GM21737 (cell line): ENCODE measurements around the gene ZNF226.
"Not testable (repeated sequence)": the region's sequence is repeated elsewhere in the genome, so short reads cannot be mapped to it uniquely, and the experiment has no call there.

Experiments used
- ATAC-seq: cut with Tn5 transposase; IDR thresholded peaks from one replicate; pipeline ENCODE4 v1.9.1; 2021; ENCODE audit warnings: mild to moderate bottlenecking, moderate library complexity; ENCODE audit not compliant: unreplicated experiment

Gene ZNF226

GRCh38 chr19:44164673-44165512 is at the start of gene ZNF226:
ZNF226 (plus strand) TSS chr19:44165100; CDS start chr19:44170081, 4,981 bp downstream.
- peak; percentile 81 for ATAC-seq

- ATAC-seq = not testable (repeated sequence)
These were observed 43.7 kb upstream of the ZNF226 start for GRCh38 chr19:44121162-44121561.

DNA sequence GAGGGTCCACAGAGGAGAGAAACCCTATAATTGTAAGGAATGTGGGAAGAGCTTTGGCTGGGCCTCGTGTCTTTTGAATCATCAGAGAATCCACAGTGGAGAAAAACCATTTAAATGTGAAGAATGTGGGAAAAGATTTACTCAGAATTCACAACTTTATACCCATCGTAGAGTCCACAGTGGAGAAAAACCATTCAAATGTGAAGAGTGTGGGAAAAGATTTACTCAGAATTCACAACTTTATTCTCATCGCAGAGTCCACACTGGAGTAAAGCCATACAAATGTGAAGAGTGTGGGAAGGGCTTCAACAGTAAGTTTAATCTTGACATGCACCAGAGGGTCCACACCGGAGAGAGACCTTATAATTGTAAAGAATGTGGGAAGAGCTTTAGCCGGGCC is 32.9 kb upstream of the ZNF226 start:
- no peak for ATAC-seq

DNA sequence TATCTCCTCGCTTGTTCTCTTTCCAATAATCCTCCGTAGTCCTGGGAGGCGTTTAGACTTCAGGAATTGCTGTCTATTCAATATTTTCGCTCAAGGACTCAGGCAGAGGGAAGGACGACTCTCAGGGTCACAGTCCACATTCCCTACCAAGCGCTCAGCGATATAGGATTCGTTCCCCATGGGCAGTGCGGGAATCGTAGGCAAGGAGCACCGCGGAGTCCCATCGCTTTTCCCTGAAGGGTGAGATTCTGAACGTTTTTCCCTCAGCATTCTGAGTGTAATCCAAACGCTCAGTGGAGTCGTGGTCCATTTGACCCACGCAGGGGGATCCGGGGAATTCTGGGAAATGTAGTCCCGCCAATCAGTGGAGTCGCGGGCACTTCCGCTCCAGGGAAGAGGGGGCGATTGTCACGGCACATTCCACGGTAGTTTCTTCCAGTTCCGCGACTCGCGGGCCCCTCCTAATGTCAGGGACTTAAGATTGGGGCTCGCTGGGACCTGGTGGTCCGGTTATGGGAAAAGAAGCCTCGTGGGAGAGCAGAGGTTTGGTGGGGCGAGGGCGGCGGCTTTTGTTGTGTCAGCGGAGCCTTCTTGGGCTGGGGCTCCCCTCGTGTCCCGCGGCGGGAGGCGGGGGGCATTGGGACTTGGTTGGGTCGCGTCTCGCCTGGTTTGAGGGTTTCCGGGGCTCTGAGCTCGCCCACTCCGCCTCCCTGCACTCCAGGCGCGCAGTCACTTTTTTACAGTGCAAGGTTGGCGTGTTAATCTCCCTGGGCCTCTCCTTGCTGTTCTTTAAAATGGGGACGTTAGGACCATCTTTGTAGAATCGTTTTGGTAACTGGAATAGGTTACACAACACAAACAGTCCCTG is 23.5 kb upstream of the ZNF226 start, which contains the start of gene ZNF234:
TSS of gene ZNF234 (plus strand) at position 364 of the 868 bp plus-strand sequence. CDS start 3,079 bp downstream, outside the sequence.
- ATAC-seq = peak; percentile 81

- ATAC-seq = no peak
These were observed 22.9 kb upstream of the ZNF226 start for GRCh38 chr19:44142059-44142433.

GRCh38 chr19:44149776-44150175 is 15.1 kb upstream of the ZNF226 start:
- ATAC-seq = no peak

- no peak for ATAC-seq
These were observed 13.4 kb upstream of the ZNF226 start for GRCh38 chr19:44151491-44151890.

GRCh38 chr19:44156475-44156874 is 8.4 kb upstream of the ZNF226 start:
- no peak for ATAC-seq

GRCh38 chr19:44163789-44164188 is 1.1 kb upstream of the ZNF226 start:
- no peak for ATAC-seq

GRCh38 chr19:44164327-44164672 is 600 bp upstream of the ZNF226 start:
- no peak for ATAC-seq

- ATAC-seq = not testable (repeated sequence)
These were observed 5.8 kb downstream of the ZNF226 start for GRCh38 chr19:44170660-44171059.

- ATAC-seq = no peak
These were observed 11.7 kb downstream of the ZNF226 start for GRCh38 chr19:44176590-44176989.

GRCh38 chr19:44180968-44181367 is 16.1 kb downstream of the ZNF226 start:
- ATAC-seq = no peak

GRCh38 chr19:44182145-44182544 is 17.2 kb downstream of the ZNF226 start:
- no peak for ATAC-seq

GRCh38 chr19:44190020-44190419 is 25.1 kb downstream of the ZNF226 start:
- no peak for ATAC-seq

- ATAC-seq = no peak
These were observed 27.2 kb downstream of the ZNF226 start for GRCh38 chr19:44192127-44192526.

DNA sequence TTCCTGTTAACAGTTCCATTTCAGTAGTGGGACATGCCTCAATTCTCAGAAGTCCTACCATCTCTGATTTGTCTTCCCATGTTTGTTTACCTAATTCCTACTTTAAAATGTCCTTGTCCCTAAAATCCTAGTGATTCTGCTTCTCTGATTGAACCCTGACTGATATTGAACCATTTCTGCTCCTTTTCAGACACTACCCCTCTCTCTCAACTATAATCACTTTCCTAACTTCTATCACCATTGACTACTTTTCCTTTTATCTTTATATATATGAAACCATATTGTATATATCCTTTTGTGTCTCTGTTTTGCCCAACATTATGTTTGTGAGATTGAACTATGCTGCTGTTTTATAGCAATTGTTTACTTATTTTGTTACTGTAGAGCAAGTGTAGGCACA is 31.9 kb downstream of the ZNF226 start:
- ATAC-seq = no peak

- ATAC-seq = no peak
These were observed 37.6 kb downstream of the ZNF226 start for GRCh38 chr19:44202470-44202869.

DNA sequence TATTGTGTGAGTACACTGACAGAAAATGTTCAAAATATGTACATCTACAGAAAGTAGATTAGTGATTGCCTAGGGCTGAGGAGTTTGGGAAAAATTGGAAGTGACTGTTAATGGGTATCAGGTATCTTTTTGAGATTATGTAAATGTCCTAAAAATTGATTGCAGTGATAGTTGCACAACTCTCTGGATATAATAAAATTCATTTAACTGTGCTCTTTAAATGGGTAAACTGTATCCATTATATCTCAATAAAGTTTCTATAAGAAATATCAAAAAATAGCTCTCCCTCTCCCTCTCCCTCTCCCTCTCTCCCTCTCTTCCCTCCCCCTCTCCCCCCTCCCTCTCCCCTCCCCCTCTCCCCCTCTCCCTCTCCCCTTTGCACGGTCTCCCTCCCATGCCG is 38.1 kb downstream of the ZNF226 start:
- no peak for ATAC-seq

- ATAC-seq = not testable (repeated sequence)
These were observed 39.0 kb downstream of the ZNF226 start for GRCh38 chr19:44203877-44204276.

GRCh38 chr19:44204772-44205171 is 39.9 kb downstream of the ZNF226 start:
- no peak for ATAC-seq
